CD4-positive, alpha-beta T cell (primary cell): ENCODE measurements around the gene PINK1. TPM values are rescaled to one million over a fixed set of nuclear protein-coding genes. Genes with fewer than 3 reads are reported as not detected.

Source experiments
- ATAC-seq: fragments of 200-7000 bp; cut with Tn5 transposase; one replicate; pipeline ENCODE4 v1.10.0; 2022; ENCODE audit warnings: mild to moderate bottlenecking; ENCODE audit not compliant: poor library complexity
- CTCF ChIA-PET: fragments of 350-600 bp; sonication (Branson Sonifier 250); formaldehyde crosslinking; loops from one replicate; lab custom pipeline; 2021; ENCODE audit warnings: antibody characterized with exemption, inconsistent platforms; lab: Charles Lee
- POLR2A ChIA-PET: fragments of 350-600 bp; sonication (Branson Sonifier 250); formaldehyde crosslinking; loops from one replicate; lab custom pipeline; 2021; ENCODE audit warnings: antibody characterized with exemption, inconsistent platforms; lab: Charles Lee
- DNase-seq, 14 experiments: peaks; one replicate each; pipeline ENCODE4 v3.0.0-alpha.2; 2013 to 2020; ENCODE audit warnings: mixed read lengths in 2 of 14
- H3K27ac ChIP-seq, 2 donors: one replicate each; pipeline versions ENCODE4 v1.5.1 to v1.7.0; 2013; ENCODE audit warnings: low read length in 2 of 2, low read depth in 1 of 2, mild to moderate bottlenecking in 1 of 2
- H3K27me3 ChIP-seq, 2 experiments: 1 replicate in 1 of 2; 2 replicates in 1 of 2; pipeline versions ENCODE4 v1.6.1 to v1.7.0; 2013; ENCODE audit warnings: low read length in 2 of 2, control low read depth in 1 of 2, mild to moderate bottlenecking in 1 of 2, moderate library complexity in 1 of 2; ENCODE audit not compliant: insufficient read depth in 2 of 2, control insufficient read depth in 1 of 2
- H3K36me3 ChIP-seq: one replicate; pipeline ENCODE4 v1.6.1; 2013; ENCODE audit warnings: low read length, control low read depth; ENCODE audit not compliant: insufficient read depth
- H3K4me1 ChIP-seq: one replicate; pipeline ENCODE4 v1.6.1; 2013; ENCODE audit warnings: low read length, control low read depth; ENCODE audit not compliant: insufficient read depth
- H3K4me3 ChIP-seq: one replicate; pipeline ENCODE4 v1.5.1; 2013; ENCODE audit warnings: mild to moderate bottlenecking, low read length, moderate library complexity
- H3K9me3 ChIP-seq, 2 experiments: 1 replicate in 1 of 2; 2 replicates in 1 of 2; pipeline versions ENCODE4 v1.6.1 to v1.7.0; 2013; ENCODE audit warnings: low read length in 2 of 2, mild to moderate bottlenecking in 2 of 2, control low read depth in 1 of 2, moderate library complexity in 1 of 2; ENCODE audit not compliant: control insufficient read depth in 1 of 2, insufficient read depth in 1 of 2
- H3K27ac Mint-ChIP-seq: one replicate; pipeline ENCODE4 v1.8.0; 2020; ENCODE audit warnings: mixed read lengths
- H3K27me3 Mint-ChIP-seq: one replicate; pipeline ENCODE4 v1.8.0; 2021; ENCODE audit warnings: mixed read lengths
- H3K36me3 Mint-ChIP-seq: one replicate; pipeline ENCODE4 v1.8.0; 2021; ENCODE audit warnings: low read depth, mixed read lengths
- H3K4me1 Mint-ChIP-seq: one replicate; pipeline ENCODE4 v1.8.0; 2021; ENCODE audit warnings: low read depth, mixed read lengths
- H3K4me3 Mint-ChIP-seq: one replicate; pipeline ENCODE4 v1.8.0; 2020; ENCODE audit warnings: mild to moderate bottlenecking, mixed read lengths
- H3K9me3 Mint-ChIP-seq: one replicate; pipeline ENCODE4 v1.8.0; 2020; ENCODE audit warnings: mixed read lengths
- CTCF ChIP-seq: fragments of 200-600 bp; IDR thresholded peaks from one replicate; pipeline ENCODE4 v1.8.0; 2022; ENCODE audit warnings: antibody characterized with exemption, mild to moderate bottlenecking
- intact Hi-C, 2 experiments: fragments of 100-400 bp; cut with DNase I in 1 of 2; cut with micrococcal nuclease in 1 of 2; formaldehyde crosslinking; loops; one replicate each; pipeline versions ENCODE4 v1.15.1 to v1.9.0; 2023 to 2025; cut with DNase I, micrococcal nuclease
- total RNA-seq, 174 experiments: library from RNA in 2 of 174; stranded (reverse) in 2 of 174; gene quantifications; one replicate each; pipeline ENCODE4 v1.2.3 and lab custom pipeline; 2021 to 2026

The PINK1 gene
- total RNA-seq, 2 experiments from 2014 or later = 6.6 to 7.5 TPM

- no peak for TF ChIP-seq CTCF
- DNase-seq (no peak), ATAC-seq (no peak)
- Mint-ChIP-seq H3K4me1 (no peaks in the 10 kb centered on the region), H3K9me3 (no peaks in the 10 kb centered on the region), H3K27me3 (peaks cover 10% of the 10 kb centered on the region), H3K4me3 (no peak overlapping the region), H3K36me3 (no peaks in the 10 kb centered on the region), H3K27ac (no peak overlapping the region)
- ChIA-PET POLR2A (no interaction called here), CTCF (interaction anchor here (1.8 kb wide), 1 partner anchor 17 kb away, joined by 3 read pairs; no protein-coding TSS in a partner anchor)
- Histone ChIP-seq H3K27me3 (no peaks in the 10 kb centered on the region), H3K36me3 (no peaks in the 10 kb centered on the region), H3K27ac (no peak overlapping the region), H3K4me3 (no peak overlapping the region), H3K9me3 (no peaks in the 10 kb centered on the region), H3K4me1 (no peaks in the 10 kb centered on the region)
- intact Hi-C loops = no loop called here
These were observed 17.1 kb upstream of the PINK1 start for GRCh38 chr1:20615946-20616846.

GRCh38 chr1:20616847-20617487 lies 16.3 kb upstream of the PINK1 start:
- Mint-ChIP-seq H3K4me1 (no peaks in the 10 kb centered on the region), H3K27me3 (peaks cover 10% of the 10 kb centered on the region), H3K27ac (no peak overlapping the region), H3K9me3 (no peaks in the 10 kb centered on the region), H3K4me3 (no peak overlapping the region), H3K36me3 (no peaks in the 10 kb centered on the region)
- DNase-seq (no peak), ATAC-seq (no peak)
- CTCF ChIA-PET = interaction anchor here (1.8 kb wide), 1 partner anchor 16 kb away, joined by 3 read pairs; no protein-coding TSS in a partner anchor
- intact Hi-C loops = no loop called here
- H3K27ac ChIP-seq = no peak overlapping the region
- no peaks in the 10 kb centered on the region for H3K9me3 ChIP-seq
- no peak for TF ChIP-seq CTCF
- H3K27me3 ChIP-seq = no peaks in the 10 kb centered on the region
- no peaks in the 10 kb centered on the region for H3K4me1 ChIP-seq
- POLR2A ChIA-PET = no interaction called here
- no peaks in the 10 kb centered on the region for H3K36me3 ChIP-seq
- no peak overlapping the region for H3K4me3 ChIP-seq

- POLR2A ChIA-PET = no interaction called here
- DNase-seq = no peak
- no peak overlapping the region for H3K4me3 ChIP-seq
- H3K27me3 Mint-ChIP-seq = peaks cover 15% of the 10 kb centered on the region
- H3K4me3 Mint-ChIP-seq = no peak overlapping the region
- no peak overlapping the region for H3K27ac Mint-ChIP-seq
- no peak for ATAC-seq
- H3K9me3 Mint-ChIP-seq = no peaks in the 10 kb centered on the region
- H3K36me3 ChIP-seq = no peaks in the 10 kb centered on the region
- no peak overlapping the region for H3K27ac ChIP-seq
- no peaks in the 10 kb centered on the region for H3K4me1 Mint-ChIP-seq
- no peaks in the 10 kb centered on the region for H3K36me3 Mint-ChIP-seq
- CTCF ChIA-PET = no interaction called here
- no peaks in the 10 kb centered on the region for H3K27me3 ChIP-seq
- H3K4me1 ChIP-seq = no peaks in the 10 kb centered on the region
- intact Hi-C loops = no loop called here
- no peaks in the 10 kb centered on the region for H3K9me3 ChIP-seq
- no peak for TF ChIP-seq CTCF
These were observed 14.7 kb upstream of the PINK1 start for GRCh38 chr1:20618550-20618949.
